Measurements from ENCODE around the gene CPLANE2. TPM values are rescaled to one million over a fixed set of nuclear protein-coding genes. Genes with fewer than 3 reads are reported as not detected.
"Not testable (repeated sequence)": the region's sequence is repeated elsewhere in the genome, so short reads cannot be mapped to it uniquely, and the experiment has no call there.

Gene CPLANE2
- total RNA-seq, 2 experiments from 2014 or later, result 2.7 to 4.0 TPM

DNA sequence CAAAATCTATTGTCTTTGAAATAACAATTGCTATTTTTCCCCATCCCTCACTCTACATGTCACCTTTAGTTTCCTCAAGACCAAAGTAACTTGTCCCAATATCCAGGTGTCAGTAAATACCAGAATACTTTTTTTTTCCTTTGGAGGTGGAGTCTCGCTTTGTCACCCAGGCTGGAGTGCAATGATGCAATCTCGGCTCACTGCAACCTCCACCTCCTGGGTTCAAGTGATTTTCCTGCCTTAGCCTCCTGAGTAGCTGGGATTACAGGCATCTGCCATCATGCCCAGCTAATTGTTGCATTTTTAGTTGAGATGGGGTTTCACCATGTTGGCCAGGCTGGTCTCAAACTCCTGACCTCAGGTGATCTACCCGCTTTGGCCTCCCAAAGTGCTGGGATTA lies 20.6 kb upstream of the CPLANE2 start:
- H3K4me3 Mint-ChIP-seq; H3K27ac Mint-ChIP-seq; H3K9me3 Mint-ChIP-seq; H3K4me1 Mint-ChIP-seq (ENCODE audit: low read depth); H3K36me3 Mint-ChIP-seq (ENCODE audit: low read depth); intact Hi-C loops (cut with micrococcal nuclease); DNase-seq; CTCF ChIA-PET; H3K27me3 Mint-ChIP-seq (ENCODE audit: low read depth): not testable (repeated sequence)

GRCh38 chr1:16256478-16256877 lies 19.5 kb upstream of the CPLANE2 start:
- Mint-ChIP-seq H3K27me3 (ENCODE audit: low read depth) (no peaks in the 10 kb centered on the region), H3K36me3 (ENCODE audit: low read depth) (no peaks in the 10 kb centered on the region), H3K4me3 (no peak overlapping the region), H3K4me1 (ENCODE audit: low read depth) (no peaks in the 10 kb centered on the region), H3K27ac (no peak overlapping the region), H3K9me3 (no peaks in the 10 kb centered on the region)
- no peak for DNase-seq
- CTCF ChIA-PET, result interaction anchor here (0.7 kb wide), 1 partner anchor 12 kb away, joined by 6 read pairs; no protein-coding TSS in a partner anchor
- intact Hi-C loops (cut with micrococcal nuclease), result no loop called here

- Mint-ChIP-seq H3K27ac (no peak overlapping the region), H3K4me1 (ENCODE audit: low read depth) (peaks cover 12% of the 10 kb centered on the region), H3K36me3 (ENCODE audit: low read depth) (no peaks in the 10 kb centered on the region), H3K4me3 (no peak overlapping the region), H3K9me3 (no peaks in the 10 kb centered on the region), H3K27me3 (ENCODE audit: low read depth) (no peaks in the 10 kb centered on the region)
- CTCF ChIA-PET, result no interaction called here
- DNase-seq, result no peak
- intact Hi-C loops (cut with micrococcal nuclease), result no loop called here
These were observed 17.4 kb upstream of the CPLANE2 start for GRCh38 chr1:16254263-16254928.

- H3K4me3 Mint-ChIP-seq, result no peak overlapping the region
- DNase-seq, result no peak
- CTCF ChIA-PET, result no interaction called here
- intact Hi-C loops (cut with micrococcal nuclease), result no loop called here
- no peak overlapping the region for H3K27ac Mint-ChIP-seq
- H3K36me3 Mint-ChIP-seq (ENCODE audit: low read depth), result no peaks in the 10 kb centered on the region
- H3K27me3 Mint-ChIP-seq (ENCODE audit: low read depth), result no peaks in the 10 kb centered on the region
- H3K9me3 Mint-ChIP-seq, result no peaks in the 10 kb centered on the region
- peaks cover 22% of the 10 kb centered on the region for H3K4me1 Mint-ChIP-seq (ENCODE audit: low read depth)
These were observed 16.4 kb upstream of the CPLANE2 start for GRCh38 chr1:16253332-16253922.

GRCh38 chr1:16252912-16253311 lies 15.9 kb upstream of the CPLANE2 start:
- Mint-ChIP-seq H3K4me1 (ENCODE audit: low read depth) (peaks cover 22% of the 10 kb centered on the region), H3K36me3 (ENCODE audit: low read depth) (no peaks in the 10 kb centered on the region), H3K4me3 (no peak overlapping the region), H3K9me3 (no peaks in the 10 kb centered on the region), H3K27me3 (ENCODE audit: low read depth) (no peaks in the 10 kb centered on the region), H3K27ac (no peak overlapping the region)
- intact Hi-C loops (cut with micrococcal nuclease), result no loop called here
- no peak for DNase-seq
- CTCF ChIA-PET, result no interaction called here

GRCh38 chr1:16251381-16251780 lies 14.4 kb upstream of the CPLANE2 start:
- H3K27ac Mint-ChIP-seq, result no peak overlapping the region
- no peak overlapping the region for H3K4me3 Mint-ChIP-seq
- intact Hi-C loops (cut with micrococcal nuclease), result no loop called here
- no peaks in the 10 kb centered on the region for H3K27me3 Mint-ChIP-seq (ENCODE audit: low read depth)
- peaks cover 22% of the 10 kb centered on the region for H3K4me1 Mint-ChIP-seq (ENCODE audit: low read depth)
- peaks cover 1% of the 10 kb centered on the region for H3K36me3 Mint-ChIP-seq (ENCODE audit: low read depth)
- no peaks in the 10 kb centered on the region for H3K9me3 Mint-ChIP-seq
- no peak for DNase-seq
- CTCF ChIA-PET, result interaction anchor here (0.5 kb wide), 1 partner anchor 658 kb away, joined by 3 read pairs; no protein-coding TSS in a partner anchor

GRCh38 chr1:16250524-16251251 lies 13.7 kb upstream of the CPLANE2 start:
- CTCF ChIA-PET, result no interaction called here
- no peak overlapping the region for H3K4me3 Mint-ChIP-seq
- no peak overlapping the region for H3K27ac Mint-ChIP-seq
- H3K36me3 Mint-ChIP-seq (ENCODE audit: low read depth), result peaks cover 1% of the 10 kb centered on the region
- no peaks in the 10 kb centered on the region for H3K27me3 Mint-ChIP-seq (ENCODE audit: low read depth)
- H3K9me3 Mint-ChIP-seq, result no peaks in the 10 kb centered on the region
- intact Hi-C loops (cut with micrococcal nuclease), result no loop called here
- no peak for DNase-seq
- peaks cover 22% of the 10 kb centered on the region for H3K4me1 Mint-ChIP-seq (ENCODE audit: low read depth)

DNA sequence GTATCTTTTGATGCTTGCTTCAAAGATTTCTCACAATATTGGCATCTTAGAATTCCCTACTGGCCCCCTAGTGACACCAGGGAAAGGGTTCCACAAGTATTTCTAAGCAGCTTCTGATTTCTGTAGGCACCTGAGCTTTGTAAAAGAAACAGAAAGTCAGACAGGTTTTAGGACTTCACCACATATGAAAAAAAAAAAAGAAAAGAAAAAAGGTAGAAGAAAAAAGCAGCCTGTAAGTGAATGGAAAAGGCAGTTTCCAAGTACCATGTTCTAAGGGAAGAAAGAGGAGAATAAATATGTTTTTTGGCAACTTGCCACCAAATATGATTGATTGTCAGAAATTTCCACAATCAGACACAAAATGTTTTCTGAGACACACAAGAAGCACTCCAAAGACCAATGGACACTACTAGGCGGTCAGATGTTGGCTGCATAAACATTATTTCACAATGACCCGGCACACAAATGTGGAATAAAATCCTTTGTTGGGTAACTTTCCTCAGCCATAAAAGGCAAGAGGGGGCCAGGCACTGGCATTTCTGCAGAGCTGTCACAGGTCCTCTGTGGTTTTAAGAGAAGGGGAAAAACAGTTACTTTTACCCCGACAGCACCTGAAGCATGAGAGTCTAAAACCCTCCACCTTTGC lies 12.7 kb upstream of the CPLANE2 start:
- no peaks in the 10 kb centered on the region for H3K9me3 Mint-ChIP-seq
- H3K36me3 Mint-ChIP-seq (ENCODE audit: low read depth), result peaks cover 1% of the 10 kb centered on the region
- peaks cover 22% of the 10 kb centered on the region for H3K4me1 Mint-ChIP-seq (ENCODE audit: low read depth)
- CTCF ChIA-PET, result interaction anchor here (0.6 to 1.6 kb wide), 2 partner anchors 171 to 458 kb away, joined by 3 to 5 read pairs; no protein-coding TSS in a partner anchor
- intact Hi-C loops (cut with micrococcal nuclease), result no loop called here
- DNase-seq, result no peak
- peak overlapping the region; percentile 48 for H3K27ac Mint-ChIP-seq
- no peak overlapping the region for H3K4me3 Mint-ChIP-seq
- no peaks in the 10 kb centered on the region for H3K27me3 Mint-ChIP-seq (ENCODE audit: low read depth)

GRCh38 chr1:16248603-16249516 lies 11.9 kb upstream of the CPLANE2 start:
- intact Hi-C loops (cut with micrococcal nuclease), result no loop called here
- DNase-seq, result no peak
- no peaks in the 10 kb centered on the region for H3K27me3 Mint-ChIP-seq (ENCODE audit: low read depth)
- CTCF ChIA-PET, result interaction anchor here (0.6 to 2.3 kb wide), 4 partner anchors 11 to 457 kb away, joined by 3 to 6 read pairs (median 4); no protein-coding TSS in a partner anchor
- no peak overlapping the region for H3K4me3 Mint-ChIP-seq
- no peaks in the 10 kb centered on the region for H3K9me3 Mint-ChIP-seq
- H3K36me3 Mint-ChIP-seq (ENCODE audit: low read depth), result peaks cover 1% of the 10 kb centered on the region
- peak overlapping the region; percentile 75 for H3K27ac Mint-ChIP-seq
- H3K4me1 Mint-ChIP-seq (ENCODE audit: low read depth), result peaks cover 25% of the 10 kb centered on the region

DNA sequence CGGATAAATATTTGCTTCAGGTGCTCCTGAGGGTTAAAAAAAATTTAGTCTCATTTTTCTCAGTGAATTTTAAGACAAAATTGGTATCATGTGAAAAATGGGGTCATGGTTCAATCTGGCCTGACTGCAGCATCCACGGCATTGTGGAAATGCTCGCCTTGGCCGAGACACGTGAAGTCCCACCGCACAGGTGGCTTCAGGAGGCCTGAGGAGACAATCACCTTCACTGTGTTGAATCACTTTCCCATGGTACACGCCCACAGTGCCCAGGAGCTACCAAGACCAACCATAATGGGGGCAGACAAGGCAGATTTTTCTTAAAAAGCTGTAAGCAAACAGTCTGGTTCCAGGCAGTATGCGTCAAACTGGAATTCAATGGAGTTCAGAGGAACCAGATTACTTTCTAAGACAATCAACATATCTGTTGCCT lies 11.0 kb upstream of the CPLANE2 start:
- DNase-seq, result no peak
- Mint-ChIP-seq H3K4me3 (no peak overlapping the region), H3K4me1 (ENCODE audit: low read depth) (peaks cover 25% of the 10 kb centered on the region), H3K27ac (no peak overlapping the region), H3K27me3 (ENCODE audit: low read depth) (no peaks in the 10 kb centered on the region), H3K9me3 (no peaks in the 10 kb centered on the region), H3K36me3 (ENCODE audit: low read depth) (peaks cover 1% of the 10 kb centered on the region)
- intact Hi-C loops (cut with micrococcal nuclease), result no loop called here
- CTCF ChIA-PET, result interaction anchor here (0.7 to 2.3 kb wide), 7 partner anchors 10 to 1471 kb away, joined by 3 to 6 read pairs (median 3); no protein-coding TSS in a partner anchor

GRCh38 chr1:16247441-16247840 lies 10.5 kb upstream of the CPLANE2 start:
- peaks cover 1% of the 10 kb centered on the region for H3K36me3 Mint-ChIP-seq (ENCODE audit: low read depth)
- no peak overlapping the region for H3K4me3 Mint-ChIP-seq
- peaks cover 25% of the 10 kb centered on the region for H3K4me1 Mint-ChIP-seq (ENCODE audit: low read depth)
- no peaks in the 10 kb centered on the region for H3K27me3 Mint-ChIP-seq (ENCODE audit: low read depth)
- no peak overlapping the region for H3K27ac Mint-ChIP-seq
- intact Hi-C loops (cut with micrococcal nuclease), result no loop called here
- DNase-seq, result no peak
- CTCF ChIA-PET, result interaction anchor here (0.7 to 2.3 kb wide), 5 partner anchors 9 to 1470 kb away, joined by 3 to 6 read pairs (median 3); no protein-coding TSS in a partner anchor
- H3K9me3 Mint-ChIP-seq, result no peaks in the 10 kb centered on the region

Data from activated naive CD4-positive, alpha-beta T cell treated with anti-CD3 and anti-CD28 coated beads for 36 hours (primary cell).